GM12878 (cell line): ENCODE data around the gene AKAP13.

Source experiments
- EED ChIP-seq: sonication (generic); IDR thresholded peaks from 2 replicates; pipeline ENCODE4 v1.6.1; 2016; ENCODE audit warnings: antibody characterized with exemption, low read depth
- EZH2 ChIP-seq: IDR thresholded peaks from 2 replicates; pipeline ENCODE4 v1.6.1; 2012; ENCODE audit warnings: low read depth, mild to moderate bottlenecking, control low read depth, inconsistent platforms, low read length, borderline replicate concordance; ENCODE audit not compliant: control insufficient read depth
- NFYA ChIP-seq: IDR thresholded peaks from 2 replicates; pipeline ENCODE4 v1.6.1; 2011; ENCODE audit warnings: low read depth, mild to moderate bottlenecking, low read length, improper control_type of control experiment, borderline replicate concordance
- POLR2A ChIP-seq: IDR thresholded peaks from 2 replicates; pipeline ENCODE4 v1.6.1; 2011; ENCODE audit warnings: low read depth, mild to moderate bottlenecking, low read length
- POLR2AphosphoS5 ChIP-seq: IDR thresholded peaks from 2 replicates; pipeline ENCODE4 v1.6.1; 2011; ENCODE audit warnings: mild to moderate bottlenecking, low read length, inconsistent platforms
- TARDBP ChIP-seq: IDR thresholded peaks from 2 replicates; pipeline ENCODE4 v1.6.1; 2016; ENCODE audit warnings: borderline replicate concordance
- TF ChIP-seq, protein P1 (sequence below), 3 experiments: IDR thresholded peaks in 2 of 3; conservative IDR thresholded peaks in 1 of 3; 2 replicates each; pipeline ENCODE4 v1.5.1; 2011; ENCODE audit warnings: low read depth in 3 of 3, low read length in 3 of 3, mild to moderate bottlenecking in 3 of 3, control low read depth in 2 of 3, moderate library complexity in 2 of 3, inconsistent platforms in 1 of 3, mixed read lengths in 1 of 3; ENCODE audit not compliant: control insufficient read depth in 2 of 3, insufficient read depth in 1 of 3; ENCODE audit errors: extremely low read depth in 1 of 3

- TF ChIP-seq EZH2 (no peak), POLR2A (no peak), TARDBP (no peak), NFYA (no peak), EED (no peak), POLR2AphosphoS5 (no peak)
- TF ChIP-seq, protein P1, sequence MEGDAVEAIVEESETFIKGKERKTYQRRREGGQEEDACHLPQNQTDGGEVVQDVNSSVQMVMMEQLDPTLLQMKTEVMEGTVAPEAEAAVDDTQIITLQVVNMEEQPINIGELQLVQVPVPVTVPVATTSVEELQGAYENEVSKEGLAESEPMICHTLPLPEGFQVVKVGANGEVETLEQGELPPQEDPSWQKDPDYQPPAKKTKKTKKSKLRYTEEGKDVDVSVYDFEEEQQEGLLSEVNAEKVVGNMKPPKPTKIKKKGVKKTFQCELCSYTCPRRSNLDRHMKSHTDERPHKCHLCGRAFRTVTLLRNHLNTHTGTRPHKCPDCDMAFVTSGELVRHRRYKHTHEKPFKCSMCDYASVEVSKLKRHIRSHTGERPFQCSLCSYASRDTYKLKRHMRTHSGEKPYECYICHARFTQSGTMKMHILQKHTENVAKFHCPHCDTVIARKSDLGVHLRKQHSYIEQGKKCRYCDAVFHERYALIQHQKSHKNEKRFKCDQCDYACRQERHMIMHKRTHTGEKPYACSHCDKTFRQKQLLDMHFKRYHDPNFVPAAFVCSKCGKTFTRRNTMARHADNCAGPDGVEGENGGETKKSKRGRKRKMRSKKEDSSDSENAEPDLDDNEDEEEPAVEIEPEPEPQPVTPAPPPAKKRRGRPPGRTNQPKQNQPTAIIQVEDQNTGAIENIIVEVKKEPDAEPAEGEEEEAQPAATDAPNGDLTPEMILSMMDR (IDR thresholded peaks at IDR 0.05 in 2 of 3, conservative IDR thresholded peaks at IDR 0.05 in 1 of 3; ENCODE audit: control insufficient read depth in 2 of 3, extremely low read depth in 1 of 3, insufficient read depth in 1 of 3, low read depth in 3 of 3, low read length in 3 of 3): no peak
Observed at GRCh38 chr15:85463276-85463892, 83.0 kb downstream of the AKAP13 start.
